Midbrain (tissue), 1 donor: ENCODE results near the gene LRRC15.

ENCODE experiments used
- DNase-seq: peaks from one replicate; lab custom pipeline; 2025; lab: John Stamatoyannopoulos, UW

The LRRC15 gene

DNA sequence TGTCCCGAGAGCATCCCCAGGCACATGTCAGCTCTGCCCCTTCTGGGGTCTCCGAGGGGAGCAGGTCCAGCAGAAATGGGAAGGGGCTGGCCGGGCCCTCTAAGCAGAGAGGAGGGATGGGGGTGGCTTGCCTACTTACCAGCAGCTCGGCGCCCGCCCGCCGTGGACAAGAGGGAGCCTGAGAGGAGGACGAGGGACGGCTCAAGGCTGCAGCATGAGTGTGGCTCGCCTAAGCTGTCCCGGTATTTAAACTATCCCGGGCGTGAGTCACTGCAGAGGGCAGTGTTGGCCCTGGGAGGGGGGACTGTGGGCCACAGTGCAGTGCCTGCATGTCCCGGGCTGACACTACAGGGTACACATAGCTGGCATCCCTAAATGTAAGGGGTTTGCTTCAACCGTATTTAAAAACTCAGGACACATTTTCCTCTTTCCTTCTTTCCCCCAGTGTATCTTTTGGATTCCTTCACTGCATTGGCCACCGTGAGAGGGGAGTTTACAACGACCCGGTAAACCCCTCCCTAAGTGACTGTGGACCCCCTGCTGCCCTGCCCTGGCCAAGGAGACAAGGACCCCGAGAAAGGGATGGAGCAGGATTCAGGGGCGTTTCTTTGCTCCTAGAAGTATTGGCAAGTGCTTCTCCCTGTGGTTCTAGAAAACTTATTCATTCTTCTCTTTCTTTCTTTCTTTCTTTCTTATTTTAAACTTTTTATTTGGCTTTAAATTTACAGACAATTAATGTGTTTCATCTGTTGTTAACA, at the start of gene LRRC15:
Gene LRRC15 (minus strand): TSS at position 222 of the 758 bp plus-strand sequence. CDS start 8,700 bp downstream, outside the sequence.
- DNase-seq, result no peak

DNA sequence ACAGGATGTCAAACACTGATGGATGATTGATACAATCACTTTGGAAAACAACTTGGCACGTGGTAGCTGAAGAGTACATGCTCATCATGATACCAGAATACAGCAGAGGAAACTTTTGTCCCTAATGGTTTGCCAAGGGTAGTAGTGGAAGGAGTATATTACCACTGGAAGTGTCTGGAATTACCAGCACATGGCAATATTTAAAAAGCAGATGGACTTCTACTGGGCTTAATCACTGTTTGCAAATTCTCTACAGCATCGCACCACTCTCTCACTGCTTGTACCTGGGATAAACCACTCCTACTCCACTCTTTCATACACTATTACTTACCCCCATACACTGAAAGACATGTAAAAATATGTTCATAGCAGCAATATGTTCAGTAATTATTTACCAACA, 49.1 kb upstream of the LRRC15 start:
- DNase-seq, result no peak

DNA sequence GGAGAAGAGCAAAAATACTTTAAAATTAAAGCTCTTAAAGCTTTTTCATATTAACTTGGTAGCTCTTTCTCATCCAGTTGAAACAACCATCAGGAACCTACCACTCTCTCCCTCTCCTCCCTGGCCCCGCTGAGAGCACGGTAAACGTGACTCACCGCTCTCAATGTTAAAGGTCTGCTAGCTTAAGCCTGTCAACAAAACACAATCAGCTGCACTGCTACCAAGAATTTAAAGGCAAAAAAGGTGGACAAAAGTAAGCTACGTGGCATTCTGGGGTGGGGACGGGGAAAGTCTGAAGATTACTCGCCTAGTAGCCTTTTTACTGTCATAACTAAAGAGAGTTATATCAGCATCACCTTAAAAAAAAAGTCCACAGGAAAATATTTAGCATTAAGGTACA, 37.9 kb upstream of the LRRC15 start:
- DNase-seq, result no peak

DNA sequence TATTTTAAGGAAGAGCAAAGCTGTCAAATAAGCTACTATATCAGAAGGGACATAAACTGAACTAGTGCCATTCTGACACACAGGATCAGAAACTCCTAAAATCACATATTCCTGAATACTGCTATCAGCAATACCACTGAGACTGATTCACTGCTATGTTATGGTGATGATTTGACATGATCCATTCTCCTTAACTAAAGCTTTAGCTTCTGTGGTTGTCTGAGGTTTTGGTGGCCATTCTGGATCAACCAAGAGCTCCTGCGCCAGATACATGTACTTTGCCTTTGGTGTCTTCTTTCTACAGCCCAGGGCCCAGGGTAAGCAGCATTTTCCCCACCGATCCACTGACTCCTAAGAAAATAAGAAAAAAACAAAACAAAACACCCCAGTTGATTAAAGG, 36.2 kb upstream of the LRRC15 start:
- no peak for DNase-seq

DNA sequence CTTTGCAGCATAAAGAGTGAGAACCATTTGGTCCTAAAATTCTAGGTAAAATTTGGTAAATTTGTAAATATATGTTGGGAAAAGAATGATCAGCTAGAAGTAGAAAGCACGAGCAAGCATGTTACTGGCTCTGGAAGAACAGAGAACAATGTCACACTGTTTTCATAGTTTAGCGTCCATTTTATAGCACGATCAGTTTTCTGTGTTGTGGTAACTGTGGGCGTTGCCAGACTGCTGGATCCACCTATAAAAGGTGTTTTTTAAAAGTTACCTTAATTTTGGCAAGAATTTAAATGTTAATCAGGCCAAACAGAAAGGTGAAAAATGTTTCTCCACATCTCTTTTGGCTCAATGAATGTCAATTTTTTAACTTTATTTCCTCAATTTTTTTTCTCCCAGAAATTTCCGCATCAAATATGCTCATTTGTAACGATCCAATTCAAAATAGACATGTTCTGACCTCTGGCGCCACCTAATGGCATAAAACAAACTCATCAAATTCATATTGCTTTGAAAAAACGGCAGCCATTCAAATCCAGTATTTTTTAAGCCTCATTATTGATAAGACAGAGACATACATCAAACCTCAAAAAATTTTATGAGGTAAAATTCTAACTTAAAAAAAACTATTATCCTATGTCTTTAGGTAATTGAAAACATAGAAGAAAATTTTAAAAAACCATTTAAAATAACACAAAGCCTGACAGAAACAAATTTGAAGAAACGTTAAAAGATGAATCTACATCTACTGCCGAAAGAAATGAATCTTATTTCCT, 35.0 kb upstream of the LRRC15 start:
- DNase-seq, result peak; percentile 58

DNA sequence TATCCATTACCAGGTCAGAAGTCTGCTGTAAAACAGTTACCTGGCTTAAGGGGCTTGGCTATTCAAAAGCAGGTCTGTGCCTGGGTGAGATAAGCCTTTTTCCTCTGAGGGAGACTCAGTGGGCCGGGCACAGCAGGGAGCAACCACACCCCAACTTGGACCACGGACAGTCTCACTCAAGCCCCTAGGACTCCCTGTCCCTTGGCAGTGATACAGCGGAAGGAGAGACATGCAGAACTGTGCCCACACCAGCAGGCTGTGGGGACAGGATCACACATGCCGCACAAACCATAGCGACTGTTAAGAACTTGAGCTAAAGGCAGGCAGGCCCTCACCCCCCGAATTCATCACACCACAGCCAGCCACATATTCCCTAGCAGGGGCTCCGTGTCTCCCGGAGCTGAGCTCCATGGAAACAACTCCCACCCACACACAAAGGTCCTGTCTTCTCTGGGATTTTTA, 32.4 kb upstream of the LRRC15 start:
- no peak for DNase-seq

DNA sequence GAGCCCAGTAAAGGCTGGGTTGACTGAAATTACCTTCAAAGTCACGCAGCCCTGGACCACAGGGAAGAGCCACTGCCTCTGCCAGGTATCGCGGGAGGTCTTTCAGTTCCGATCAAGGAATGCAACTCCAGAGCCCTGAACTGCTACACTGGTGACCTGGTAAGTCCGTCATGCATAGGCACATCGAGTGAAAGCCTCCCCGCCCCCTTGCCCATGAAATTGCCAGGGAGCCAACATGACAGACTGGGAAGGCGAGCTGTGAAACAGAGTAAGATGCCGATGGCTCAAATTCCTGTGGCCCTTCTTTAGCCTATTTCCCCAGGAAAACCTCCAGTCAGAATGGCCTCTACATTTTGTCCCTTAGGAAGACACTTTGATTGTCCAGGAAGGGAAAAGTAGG, 31.8 kb upstream of the LRRC15 start:
- no peak for DNase-seq

DNA sequence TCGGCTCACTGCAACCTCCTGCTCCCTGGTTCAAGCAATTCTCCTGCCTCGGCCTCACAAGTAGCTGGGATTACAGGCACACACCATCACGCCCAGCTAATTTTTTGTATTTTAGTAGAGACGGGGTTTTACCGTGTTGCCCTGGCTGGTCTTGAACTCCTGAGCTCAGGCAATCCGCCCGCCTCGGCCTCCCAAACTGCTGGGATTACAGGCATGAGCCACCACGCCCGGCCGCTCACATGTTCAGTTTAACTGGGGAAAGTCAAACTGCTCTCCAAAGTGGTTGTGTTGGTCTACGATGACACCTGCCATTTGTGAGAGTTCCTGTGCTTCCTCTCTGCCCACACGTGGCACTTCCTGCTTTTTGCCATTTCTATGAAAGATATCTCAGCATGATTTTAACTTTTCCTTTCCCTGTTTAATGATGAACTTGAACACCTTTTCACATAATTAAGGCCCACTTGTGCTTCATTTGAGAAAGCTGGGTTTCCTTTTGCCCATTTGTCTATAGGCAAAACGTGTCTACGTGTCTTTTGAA, 30.4 kb upstream of the LRRC15 start:
- no peak for DNase-seq

DNA sequence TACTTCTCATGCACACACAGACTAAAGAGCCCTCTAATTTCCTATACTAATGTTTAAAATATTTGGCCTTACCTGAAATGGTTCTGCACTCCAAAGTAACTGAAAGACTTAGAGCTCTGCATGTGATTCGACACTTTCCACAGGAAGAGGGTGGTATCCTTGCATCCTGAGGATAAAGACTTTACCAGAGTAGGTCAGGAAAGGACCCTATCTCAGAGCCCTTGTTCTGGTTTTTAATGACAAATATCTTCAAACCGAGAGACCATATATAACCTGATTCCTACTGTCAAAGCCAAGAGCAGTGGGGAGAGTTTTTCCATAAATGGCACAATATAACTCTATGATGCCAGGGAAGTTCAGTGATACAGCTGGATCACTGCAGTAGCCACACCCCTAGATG, 29.6 kb upstream of the LRRC15 start, which contains the start of gene GP5:
Gene GP5 (minus strand): TSS at position 101 of the 400 bp plus-strand sequence. CDS start 984 bp downstream, outside the sequence.
- DNase-seq, result no peak

DNA sequence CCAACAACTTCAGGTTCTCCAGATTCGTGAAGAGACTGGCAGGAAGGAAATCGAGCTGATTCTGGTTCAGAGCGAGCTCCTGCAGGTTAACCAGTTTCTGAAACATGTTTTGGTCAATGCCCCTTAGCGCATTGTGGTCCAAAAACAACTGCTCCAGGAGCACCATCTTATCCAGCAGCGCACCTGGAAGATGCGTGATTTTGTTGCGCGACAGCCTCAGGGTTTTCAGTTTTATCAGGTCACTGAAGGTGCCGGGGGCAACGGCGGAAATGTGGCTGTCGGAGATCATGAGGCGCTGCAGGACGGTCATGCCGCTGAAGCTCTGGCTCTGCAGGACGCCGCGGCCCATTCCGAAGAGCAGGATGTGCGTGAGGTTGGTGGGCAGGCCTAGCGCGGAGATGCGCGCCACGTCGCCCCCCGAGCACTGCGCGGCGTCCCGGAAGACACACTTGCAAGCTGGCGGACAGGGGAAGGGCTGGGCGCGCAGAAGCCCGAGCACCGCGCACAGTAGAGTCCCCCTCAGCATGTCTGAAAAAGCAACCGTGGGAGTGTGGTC, 28.3 kb upstream of the LRRC15 start:
- no peak for DNase-seq

DNA sequence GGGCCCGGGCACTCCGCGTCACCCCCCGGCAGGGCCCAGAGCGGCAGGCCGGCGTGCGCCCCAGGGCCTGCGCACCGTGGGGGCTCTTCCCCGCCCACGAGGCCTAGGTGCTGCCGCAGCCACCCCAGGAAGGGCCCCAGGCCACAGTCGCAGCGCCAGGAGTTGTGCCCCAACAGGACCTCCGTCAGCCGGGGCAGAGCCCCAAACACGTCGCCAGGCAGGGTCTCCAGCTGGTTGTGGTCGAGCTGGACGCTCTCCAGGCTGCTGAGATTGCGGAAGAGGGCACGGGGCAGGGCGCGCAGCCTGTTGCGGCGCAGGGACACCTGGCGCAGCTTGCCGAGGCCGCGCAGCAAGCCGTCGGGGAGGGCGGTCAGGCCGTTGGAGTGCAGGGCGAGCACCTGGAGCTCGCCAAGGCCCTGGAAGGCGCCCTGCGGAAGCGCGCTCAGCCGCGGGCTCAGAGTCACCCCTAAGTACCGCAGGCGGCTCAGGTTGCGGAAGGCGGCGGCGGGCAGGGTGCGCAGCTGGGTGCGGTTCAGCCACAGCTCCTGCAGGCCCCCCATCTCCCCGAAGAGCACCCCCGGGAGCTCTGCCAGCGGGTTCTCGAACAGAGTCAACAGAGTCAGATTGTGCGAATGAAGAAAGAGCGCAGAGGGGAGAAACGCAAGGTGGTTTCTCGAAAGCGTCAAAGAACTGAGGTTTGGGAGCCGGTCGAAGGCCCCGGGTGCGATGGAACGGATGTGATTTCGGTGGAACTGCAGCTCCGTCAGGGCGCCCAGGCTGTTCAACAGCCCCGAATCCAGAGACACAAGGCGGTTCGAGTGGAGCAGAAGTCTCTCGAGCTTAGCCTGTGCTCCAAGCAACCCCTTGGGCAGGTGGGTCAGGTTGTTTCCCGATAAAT, 27.6 kb upstream of the LRRC15 start:
- DNase-seq, result no peak

DNA sequence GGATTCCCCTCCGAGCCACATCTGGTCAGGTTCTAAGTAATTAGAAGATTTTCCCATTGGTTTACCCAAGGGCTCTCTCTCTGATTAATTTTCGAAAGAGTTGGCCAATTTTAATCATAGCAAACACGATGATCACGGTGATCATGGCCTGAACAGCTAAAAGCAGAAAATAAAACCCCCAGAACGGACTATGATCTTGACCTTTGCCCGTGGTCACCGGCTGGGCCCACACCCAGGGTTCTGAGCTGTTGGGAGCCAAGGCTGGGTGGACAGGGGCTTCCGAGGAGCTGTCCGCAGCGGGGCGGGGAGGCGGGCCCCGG, 27.0 kb upstream of the LRRC15 start:
- no peak for DNase-seq

DNA sequence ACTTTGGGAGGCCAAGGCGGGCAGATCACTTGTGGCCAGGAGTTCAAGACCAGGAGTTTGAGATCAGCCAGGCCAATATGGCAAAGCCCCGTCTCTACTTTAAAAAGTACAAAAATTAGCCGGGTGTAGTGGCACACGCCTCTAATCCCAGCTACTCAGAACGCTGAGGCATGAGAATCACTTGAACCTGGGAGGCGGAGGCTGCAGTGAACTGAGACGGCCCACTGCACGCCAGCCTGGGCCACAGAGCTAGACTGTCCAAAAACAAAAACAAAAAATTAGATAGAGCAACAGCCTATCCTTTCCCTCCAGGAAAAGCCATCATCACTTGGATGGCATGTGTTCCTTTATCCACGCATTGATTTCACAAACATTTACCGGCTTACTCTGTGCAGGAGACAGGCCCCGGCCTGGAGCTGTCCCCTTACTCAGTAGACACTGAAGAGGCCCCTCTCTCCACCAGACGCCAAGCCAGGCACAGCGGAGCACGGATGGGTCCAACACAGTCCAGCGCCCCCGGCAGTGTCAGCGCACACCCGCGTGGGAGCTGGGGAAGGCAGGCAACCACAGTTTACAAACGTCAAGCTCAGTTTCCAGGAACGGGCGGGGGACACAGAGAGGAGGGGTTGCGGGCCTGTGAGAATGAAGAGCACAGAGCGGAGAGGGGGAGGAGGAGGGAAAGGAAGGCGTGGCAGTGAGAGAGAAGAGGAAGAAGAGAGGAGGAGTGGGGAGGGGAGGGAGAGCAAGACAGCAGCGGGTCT, 26.4 kb upstream of the LRRC15 start:
- DNase-seq, result no peak

DNA sequence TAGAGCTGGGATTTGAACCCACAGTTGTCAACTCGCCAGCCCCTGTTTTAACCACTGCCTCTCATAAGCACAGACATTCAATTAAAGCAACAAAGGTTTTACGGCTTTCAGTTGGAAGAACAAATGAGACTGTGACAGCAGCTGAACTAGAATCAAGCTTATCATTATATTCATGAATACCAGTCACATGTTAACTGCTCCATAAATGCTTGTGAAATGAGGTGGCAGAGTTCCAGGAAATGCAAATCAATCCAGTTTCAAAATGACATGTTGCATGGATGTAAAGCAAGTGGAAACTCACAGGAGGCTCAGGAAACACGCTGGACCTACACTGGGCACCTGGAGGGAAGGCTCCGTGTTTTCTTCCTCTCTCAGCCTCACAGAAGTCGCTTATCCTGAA, 25.7 kb upstream of the LRRC15 start:
- no peak for DNase-seq

DNA sequence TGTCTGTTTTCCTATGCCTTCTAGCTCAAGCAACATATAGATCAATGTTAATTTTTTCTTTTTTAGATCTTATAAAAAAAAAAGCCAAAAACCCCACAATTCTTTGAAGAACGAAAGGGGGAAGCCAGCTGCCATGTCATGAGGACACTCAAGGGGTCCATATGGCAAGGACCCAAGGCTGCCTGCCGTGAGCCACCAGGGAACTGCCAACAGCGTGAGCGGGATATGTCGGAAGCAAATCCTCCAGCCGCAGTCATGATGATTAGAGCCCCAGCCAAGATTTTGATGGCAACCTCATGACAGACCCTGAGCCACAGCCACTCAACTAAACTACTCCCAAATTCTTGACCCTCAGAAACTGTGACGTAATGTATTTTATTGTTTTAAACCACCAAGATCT, 23.0 kb upstream of the LRRC15 start:
- DNase-seq, result no peak

DNA sequence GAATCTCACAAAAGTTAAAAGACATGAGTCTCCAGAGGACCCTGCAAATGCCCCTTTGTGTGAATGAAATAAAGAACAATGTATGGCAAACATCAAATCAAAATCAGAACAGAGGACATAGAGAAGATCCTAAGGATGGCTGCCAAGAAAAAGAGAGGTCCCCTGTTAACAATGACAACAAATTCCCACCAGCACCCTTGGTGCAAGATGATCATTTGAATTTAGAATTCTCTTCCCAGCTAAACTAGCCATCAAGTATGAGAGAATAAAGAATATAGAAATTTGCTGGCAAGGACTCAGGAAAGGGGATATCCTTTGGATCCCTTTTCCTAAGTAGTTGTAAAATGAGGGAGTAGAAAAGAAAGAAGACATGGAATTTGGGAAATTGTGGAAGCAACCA, 21.3 kb upstream of the LRRC15 start:
- no peak for DNase-seq

DNA sequence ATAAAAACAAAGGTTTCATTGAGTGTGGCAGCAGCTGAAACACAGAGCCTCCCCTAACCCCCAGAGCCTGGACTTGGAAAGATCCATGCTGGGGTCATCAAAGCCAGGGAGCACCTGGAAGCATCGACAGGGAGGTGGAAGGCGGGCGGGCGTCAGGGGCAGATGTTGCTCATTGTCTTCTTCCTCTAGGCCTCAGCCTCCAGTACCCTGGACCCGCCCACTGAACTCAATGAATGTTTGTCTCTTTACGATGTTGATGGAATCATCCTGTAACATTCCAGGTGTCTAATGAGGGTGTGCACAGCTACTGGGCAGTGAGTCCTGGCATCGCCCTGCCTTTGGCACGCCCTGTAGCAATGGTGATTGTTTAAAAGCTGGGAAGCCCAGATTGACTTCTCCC, 19.7 kb upstream of the LRRC15 start:
- DNase-seq, result no peak

DNA sequence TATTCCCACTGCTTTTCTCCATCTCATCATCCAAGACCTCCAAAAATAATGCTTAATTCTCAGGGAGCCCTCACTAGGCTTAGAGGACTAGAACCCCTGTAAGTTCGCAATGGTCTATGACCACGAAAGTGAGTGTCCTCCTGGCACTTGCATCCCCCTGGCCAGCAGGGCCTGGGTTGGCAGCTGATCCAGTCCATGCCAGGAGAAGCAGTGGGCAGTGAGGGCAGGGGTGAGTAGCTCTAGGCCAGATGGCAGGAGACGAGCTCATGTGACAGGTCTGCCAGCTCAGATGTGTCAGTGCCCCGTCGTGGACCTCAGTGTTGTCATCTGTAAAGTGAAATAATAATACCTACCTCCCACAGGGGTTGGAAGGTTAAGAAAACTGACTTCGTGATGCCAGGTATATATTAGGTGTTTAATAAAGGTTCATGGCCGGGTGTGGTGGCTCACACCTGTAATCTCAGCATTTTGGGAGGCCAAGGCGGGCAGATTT, 18.4 kb upstream of the LRRC15 start:
- DNase-seq, result no peak

DNA sequence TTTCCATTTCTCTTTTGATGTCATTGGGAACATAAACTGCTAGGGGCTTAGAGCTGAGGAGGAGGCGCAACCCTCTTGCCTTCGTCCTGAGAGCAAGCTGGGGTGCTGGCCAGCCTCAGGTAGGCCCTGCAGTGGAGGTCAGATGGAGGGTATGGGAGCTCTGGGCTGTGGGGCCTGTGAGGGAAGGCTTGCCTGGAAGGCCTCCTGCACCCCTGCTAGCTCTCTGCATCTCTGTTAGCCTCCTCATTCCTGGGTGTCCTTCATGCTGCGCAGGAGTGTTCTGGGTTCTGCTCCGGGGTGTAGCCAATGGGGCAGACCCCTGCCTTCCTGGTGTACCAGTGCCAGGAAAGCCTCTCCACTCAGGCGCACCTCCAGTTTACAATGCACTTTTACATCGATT, 17.7 kb upstream of the LRRC15 start:
- DNase-seq, result no peak

DNA sequence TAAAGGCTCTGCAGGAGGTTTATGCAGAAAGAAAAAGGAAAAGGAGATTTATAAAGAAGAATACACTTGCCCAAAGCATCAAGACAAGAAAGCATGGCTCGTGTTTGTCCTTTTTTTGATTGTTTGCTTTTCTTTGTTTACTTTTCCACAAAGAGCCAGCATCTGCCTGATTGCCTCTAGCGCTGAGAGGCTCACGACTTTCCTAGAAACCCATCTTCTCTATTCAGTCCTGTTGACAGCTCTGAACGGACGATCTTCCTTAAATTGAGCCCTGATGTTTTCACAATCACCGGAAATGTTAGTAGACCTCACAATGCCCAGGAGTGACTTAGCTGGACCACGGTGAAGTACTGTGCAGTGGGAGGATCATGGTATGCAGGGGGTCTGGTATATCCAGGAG, 17.1 kb upstream of the LRRC15 start:
- no peak for DNase-seq

DNA sequence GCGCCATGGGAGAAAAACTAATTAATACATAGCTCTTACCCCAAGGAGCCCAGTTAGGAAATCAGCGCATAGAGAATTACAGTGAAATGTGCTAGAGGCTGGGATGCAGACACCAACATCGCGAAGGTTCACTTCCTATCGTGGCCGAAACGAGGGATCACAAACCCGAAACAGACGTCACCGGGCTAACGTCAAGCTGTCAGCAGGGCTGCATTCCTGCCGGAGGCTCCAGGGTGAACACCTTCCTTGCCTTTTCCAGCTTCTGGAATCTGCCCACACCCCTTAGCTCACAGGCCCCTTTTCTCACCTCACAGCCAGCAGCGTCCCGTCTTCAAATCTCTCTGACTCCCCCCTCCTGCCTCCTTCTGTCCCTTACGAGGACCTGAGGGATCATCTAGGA, 16.5 kb upstream of the LRRC15 start:
- DNase-seq, result no peak
